Choroid plexus epithelial cell (primary cell): ENCODE data around the gene BMP7.

Source experiments
- DNase-seq: peaks from one replicate; pipeline ENCODE4 v3.0.0-alpha.2; 2010; ENCODE audit warnings: low read depth
- H3K4me3 ChIP-seq: 2 replicates; pipeline ENCODE4 v1.5.1; 2011; ENCODE audit warnings: low read depth, mild to moderate bottlenecking, control low read depth, low read length, moderate library complexity
- TF ChIP-seq, protein P1 (sequence below): conservative IDR thresholded peaks from 2 replicates; pipeline ENCODE4 v1.5.1; 2011; ENCODE audit warnings: low read depth, mild to moderate bottlenecking, control low read depth, inconsistent platforms, low read length, moderate library complexity

Gene BMP7

DNA sequence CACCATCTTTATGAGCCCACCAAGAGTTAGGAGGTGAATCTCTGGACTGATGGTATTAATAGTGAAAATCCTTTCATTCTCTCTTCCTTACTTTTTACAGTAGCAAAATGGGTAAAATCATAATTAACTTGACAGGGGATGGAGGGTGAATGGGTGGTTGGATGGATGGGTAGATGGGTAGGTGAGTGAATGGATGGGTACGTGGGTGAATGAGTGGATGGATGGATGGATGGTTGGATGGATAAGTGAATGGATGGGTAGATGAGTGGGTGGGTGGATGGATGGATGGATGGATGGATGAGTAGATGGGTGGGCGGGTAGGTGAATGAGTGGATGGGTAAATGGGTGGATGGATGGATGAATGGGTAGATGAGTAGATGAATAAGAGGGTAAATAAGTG lies 63.2 kb downstream of the BMP7 start:
- TF ChIP-seq, protein P1, sequence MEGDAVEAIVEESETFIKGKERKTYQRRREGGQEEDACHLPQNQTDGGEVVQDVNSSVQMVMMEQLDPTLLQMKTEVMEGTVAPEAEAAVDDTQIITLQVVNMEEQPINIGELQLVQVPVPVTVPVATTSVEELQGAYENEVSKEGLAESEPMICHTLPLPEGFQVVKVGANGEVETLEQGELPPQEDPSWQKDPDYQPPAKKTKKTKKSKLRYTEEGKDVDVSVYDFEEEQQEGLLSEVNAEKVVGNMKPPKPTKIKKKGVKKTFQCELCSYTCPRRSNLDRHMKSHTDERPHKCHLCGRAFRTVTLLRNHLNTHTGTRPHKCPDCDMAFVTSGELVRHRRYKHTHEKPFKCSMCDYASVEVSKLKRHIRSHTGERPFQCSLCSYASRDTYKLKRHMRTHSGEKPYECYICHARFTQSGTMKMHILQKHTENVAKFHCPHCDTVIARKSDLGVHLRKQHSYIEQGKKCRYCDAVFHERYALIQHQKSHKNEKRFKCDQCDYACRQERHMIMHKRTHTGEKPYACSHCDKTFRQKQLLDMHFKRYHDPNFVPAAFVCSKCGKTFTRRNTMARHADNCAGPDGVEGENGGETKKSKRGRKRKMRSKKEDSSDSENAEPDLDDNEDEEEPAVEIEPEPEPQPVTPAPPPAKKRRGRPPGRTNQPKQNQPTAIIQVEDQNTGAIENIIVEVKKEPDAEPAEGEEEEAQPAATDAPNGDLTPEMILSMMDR = no peak
- no peak overlapping the region for H3K4me3 ChIP-seq

DNA sequence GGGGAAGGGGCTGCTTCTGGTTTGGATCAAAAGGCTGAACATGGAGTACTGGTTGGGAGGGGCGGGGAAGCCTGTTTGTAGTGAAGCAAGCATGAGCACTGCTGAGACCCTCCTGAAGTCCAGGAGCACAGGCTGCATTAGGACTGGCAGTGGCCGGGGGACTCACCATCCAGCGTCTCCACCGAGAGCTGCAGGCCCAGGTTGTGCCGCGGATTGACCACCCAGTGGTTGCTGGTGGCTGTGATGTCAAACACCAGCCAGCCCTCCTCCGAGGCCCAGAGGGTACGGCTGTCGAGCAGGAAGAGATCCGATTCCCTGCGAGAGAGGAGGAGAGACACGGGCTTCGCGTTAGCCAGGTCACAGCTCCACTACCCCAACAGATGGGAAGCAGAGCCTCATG lies 64.1 kb downstream of the BMP7 start:
- no peak for DNase-seq
- no peak overlapping the region for H3K4me3 ChIP-seq
- TF ChIP-seq, protein P1 = no peak

More for the DNA sequence above, 63.2 kb downstream of the BMP7 start:
- DNase-seq = no peak

DNA sequence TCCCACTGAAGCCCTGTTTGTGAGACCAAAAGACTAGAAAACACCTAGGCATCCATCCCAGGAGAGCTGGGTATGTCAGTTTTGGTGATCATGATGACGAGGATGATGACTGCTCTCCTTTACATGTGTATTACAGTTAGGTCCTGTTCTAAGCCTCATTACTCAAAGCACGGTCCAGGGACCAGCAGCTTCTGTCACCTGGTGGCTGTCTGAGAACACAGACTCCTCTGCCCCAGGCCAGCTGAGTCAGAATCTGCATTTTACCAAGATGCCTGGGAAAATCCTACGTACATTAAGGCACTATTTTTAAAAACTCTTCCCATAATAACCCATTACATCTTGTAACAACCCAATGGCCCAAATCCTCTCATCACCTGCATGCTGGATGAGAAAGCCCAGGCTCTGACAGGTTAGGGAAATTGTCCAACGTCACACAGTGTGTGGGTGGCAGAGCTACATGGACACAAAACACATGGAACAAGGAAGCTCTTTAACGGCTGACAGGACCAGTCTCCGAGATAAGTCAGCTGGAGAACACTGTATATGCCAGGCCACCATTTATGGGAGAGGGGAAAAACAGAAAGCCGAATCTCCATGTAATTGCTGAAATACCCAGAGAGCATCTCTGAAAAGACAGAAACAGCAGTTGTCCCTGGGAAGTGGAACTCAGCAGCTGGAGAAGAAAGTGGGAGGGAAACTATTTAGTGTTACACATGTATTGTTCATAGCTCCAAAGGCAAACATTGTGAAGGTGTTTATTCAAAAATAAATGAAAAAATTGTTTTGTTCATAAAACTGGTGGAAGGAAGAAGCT lies 65.4 kb downstream of the BMP7 start:
- no peak for DNase-seq
- H3K4me3 ChIP-seq = no peak overlapping the region
- TF ChIP-seq, protein P1 = no peak

DNA sequence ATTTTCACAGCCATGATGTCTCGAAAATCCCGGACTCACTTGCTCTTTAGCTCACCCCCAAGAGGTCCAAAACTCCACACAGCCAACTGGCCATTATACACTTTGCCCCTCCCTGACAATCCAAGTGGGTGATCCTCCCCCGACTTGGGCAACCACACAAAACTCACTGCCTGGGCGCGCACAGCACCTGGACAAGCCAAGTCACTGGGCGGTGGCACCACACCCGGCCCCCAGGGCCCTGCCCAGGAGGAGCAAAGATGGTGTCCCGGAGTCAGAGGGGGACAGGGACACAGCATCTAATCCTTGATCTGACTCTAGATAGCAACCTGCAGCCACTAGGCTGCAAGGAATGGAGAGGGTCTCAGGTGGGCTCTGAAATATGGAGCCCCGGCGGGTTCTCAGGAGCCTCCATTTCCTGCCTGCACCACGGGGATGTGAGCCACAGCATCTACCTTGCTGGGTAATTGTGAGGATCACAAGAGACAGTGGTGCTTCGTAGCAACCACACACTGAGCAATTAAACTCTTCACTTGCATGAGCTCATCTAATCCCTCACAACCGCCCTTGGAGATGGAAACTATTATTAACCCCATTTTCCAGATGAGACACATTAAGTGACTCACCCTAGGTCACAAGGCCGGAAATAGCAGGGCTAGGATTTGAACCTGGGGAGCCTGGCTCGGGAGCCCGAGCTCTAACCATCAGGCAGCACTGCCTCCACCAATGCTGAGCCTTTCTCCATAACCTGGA lies 66.6 kb downstream of the BMP7 start:
- TF ChIP-seq, protein P1 = no peak
- no peak for DNase-seq
- H3K4me3 ChIP-seq = no peak overlapping the region

DNA sequence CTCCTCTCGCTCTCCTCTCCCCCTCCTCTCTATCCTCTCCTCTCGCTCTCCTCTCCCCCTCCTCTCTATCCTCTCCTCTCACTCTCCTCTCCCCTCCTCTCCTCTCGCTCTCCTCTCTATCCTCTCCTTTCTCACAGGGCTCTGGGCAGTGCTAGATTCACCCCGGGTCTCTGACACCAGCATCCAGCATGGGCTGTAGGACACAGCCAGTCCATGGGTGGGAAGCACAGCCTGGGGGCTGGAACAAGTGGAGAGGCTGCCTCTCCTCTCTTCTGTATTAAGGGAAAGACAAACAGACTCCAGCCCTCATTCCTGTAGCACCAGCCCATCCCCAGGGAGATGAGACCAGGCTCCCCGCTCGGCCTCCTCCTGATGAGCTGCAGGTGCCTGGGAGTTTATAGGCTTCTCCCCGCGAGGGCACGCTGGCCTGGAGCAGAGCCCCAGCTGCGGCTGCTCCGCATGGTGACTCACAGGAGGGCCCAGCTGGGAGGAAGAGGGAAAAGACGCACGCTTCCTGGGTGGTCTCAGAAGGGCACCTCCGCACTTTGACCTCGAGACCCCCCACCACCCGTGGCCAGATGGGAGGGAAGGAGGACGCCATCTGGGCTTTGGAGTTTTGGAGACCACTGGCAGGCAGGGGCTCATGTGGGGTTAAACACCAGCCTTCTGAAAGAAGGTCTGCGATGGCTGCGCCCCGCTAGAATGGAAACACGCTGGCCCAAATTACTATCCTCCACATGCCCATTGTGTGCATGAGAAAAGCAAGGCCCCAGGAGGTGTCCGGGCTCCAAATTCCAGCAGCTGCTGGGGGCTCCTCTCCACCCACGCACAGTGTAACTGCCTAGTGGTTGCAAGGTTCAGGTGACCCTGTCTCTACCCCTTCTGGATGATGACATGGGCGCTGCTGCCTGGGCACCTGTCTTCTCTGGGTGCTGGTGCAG lies 68.0 kb downstream of the BMP7 start:
- H3K4me3 ChIP-seq = no peak overlapping the region
- no peak for DNase-seq
- TF ChIP-seq, protein P1 = no peak

DNA sequence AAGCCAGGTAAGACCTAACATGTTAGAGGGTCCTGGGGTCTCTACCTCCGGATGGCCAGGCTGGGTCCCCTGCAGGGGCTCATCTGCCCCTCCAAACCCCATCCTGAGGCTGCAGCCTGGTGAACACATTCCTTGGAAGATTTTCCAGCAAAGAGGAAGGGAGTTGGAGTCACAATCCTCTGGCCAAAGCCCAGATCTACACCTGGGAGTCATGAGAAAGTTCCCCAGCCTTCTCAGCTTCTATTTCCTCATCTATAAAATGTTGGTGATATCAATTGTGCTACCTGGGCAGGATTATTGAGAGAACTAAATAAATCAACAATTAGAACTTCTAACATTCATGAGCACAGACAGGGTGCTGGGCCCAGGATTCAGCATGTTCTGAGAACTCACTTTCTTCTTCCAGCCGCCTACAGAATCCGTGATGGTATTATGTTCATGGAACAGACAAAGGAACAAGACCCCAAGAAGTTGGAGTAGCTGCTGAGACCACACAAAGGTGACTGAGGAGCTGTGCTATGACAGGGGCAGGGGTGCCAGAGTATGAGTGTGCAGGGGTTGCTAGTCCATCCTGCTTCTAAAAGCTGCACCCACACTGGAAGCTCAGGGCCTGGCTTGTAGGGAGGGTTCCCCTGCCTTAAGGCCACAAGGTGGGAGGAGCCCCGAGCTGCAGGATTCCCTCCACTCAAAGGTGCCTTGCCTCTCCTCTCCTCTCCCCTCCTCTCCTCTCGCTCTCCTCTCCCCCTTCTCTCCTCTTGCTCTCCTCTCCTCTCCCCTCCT lies 68.9 kb downstream of the BMP7 start:
- no peak for DNase-seq
- TF ChIP-seq, protein P1 = no peak
- no peak overlapping the region for H3K4me3 ChIP-seq
